ENCODE data around the gene GRK6.
A peak's percentile ranks its signal among the peaks of the same experiment; 100 is the strongest.

Gene GRK6

DNA sequence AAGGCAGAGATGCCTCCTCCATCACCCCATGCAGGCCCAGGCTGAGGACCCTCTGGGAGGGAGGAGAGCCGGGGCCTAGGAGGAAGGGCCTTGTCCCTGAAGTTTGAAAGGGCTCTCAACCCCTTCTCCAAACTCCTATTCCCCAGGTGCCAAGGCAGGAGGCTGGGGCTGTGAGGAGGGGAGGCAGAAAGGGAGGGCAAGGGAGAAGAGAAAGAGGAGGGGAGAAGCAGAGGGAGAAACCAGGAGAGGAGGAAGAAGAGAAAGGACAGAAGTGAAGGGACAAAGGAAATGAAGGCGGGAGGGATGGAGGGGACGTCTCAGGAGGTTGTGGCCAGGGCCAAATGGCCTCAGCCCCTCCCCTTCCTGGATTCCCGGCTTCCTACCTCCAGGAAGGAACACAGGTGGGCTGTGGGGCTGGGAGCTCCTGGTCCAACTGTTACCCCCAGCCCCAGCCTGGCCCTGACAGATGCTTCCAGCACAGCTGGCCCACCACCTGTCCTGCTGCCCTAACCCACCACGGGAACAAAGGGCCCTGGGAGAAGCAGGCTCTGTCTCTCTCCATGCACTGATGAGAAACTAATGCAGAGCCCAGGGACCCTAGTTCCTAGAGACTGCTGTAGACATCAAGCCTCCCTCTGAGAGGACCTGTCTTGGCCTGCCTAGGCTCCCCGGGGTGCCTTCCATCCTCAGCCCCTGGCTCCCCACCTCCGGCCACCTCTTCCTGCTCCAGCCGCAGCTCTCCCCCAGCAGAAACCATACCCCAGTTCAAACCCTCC lies 43.5 kb downstream of the GRK6 start:
- TF ChIP-seq, protein P1, sequence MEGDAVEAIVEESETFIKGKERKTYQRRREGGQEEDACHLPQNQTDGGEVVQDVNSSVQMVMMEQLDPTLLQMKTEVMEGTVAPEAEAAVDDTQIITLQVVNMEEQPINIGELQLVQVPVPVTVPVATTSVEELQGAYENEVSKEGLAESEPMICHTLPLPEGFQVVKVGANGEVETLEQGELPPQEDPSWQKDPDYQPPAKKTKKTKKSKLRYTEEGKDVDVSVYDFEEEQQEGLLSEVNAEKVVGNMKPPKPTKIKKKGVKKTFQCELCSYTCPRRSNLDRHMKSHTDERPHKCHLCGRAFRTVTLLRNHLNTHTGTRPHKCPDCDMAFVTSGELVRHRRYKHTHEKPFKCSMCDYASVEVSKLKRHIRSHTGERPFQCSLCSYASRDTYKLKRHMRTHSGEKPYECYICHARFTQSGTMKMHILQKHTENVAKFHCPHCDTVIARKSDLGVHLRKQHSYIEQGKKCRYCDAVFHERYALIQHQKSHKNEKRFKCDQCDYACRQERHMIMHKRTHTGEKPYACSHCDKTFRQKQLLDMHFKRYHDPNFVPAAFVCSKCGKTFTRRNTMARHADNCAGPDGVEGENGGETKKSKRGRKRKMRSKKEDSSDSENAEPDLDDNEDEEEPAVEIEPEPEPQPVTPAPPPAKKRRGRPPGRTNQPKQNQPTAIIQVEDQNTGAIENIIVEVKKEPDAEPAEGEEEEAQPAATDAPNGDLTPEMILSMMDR (conservative IDR thresholded peaks at IDR 0.05) = no peak
- H3K27ac ChIP-seq = peak overlapping the region; percentile 94; the same call in 1 of the 2 replicates

DNA sequence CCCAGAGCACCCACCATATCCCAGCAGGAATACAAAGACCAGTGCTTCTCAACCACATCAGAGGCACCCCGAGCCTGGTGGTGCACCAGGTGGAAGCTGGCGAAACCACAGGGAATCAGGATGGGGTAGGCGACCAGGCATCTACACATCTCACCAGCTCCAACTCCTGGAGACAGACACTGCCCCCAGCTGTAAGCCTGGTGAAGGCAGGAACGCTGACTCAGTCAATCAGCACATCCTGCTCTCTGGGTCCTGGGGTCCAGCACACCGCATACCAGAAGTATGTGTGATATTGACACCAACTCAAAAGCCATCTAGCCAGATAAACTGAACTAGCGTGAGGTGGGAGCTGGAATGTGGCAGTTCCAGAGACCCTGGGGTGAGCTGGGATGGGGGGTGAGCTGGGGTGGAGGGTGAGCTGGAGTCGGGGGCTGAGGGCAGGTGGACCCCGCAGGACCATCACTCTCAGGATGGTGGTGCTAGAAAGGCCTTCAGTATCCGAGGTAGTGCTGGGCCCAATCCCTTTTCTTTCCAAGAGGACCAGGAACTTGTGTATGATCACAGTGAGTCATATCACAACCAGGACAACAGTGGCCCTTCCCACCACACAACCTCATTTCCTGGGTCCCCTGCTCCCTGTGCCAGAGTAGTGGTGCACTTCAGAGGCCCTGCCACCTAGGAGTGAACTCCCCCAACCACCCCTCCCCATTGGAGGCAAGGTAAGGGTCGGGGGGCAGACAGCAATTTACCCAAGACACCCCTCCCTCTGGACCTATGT lies 44.5 kb downstream of the GRK6 start:
- TF ChIP-seq, protein P1 (conservative IDR thresholded peaks at IDR 0.05) = no peak
- H3K27ac ChIP-seq = peak overlapping the region; percentile 94; the same call in 1 of the 2 replicates

DNA sequence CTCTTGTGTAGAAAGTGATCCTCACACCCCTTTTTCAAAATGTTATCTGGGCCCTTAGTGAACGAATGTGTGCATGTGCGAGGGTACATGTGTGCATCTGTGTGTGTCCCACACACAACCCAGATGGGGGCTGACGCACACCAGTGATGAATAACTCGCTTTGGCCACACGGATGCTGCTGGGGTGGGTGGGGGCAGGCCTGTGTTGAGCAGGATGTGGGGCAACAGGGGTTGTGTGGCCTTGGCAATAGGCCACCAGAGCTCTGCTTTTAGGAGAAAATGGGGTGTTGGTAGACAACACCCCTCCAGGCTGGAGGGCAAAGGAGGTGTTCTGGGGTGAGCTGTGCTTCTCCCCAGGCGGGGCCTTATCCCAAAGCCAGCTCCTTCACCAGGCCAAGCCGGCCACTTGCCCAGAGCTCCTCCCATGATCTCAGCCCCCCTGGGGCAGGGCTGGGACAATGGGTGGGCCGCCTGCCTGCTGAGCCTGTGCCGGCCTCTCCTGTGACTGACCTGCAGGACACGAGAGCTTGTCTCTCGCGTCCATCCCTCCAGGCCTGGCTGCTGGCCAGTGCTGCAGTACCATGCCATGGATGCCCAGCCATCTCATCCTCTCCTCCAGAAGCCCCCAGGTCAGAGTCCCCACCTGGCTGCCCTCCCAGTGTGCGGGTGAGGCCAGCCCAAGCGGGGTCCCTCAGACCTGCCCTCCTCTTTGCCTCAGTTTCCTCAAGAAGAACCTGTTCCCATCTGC lies 45.3 kb downstream of the GRK6 start:
- TF ChIP-seq, protein P1 (conservative IDR thresholded peaks at IDR 0.05) = no peak
- H3K27ac ChIP-seq = peak overlapping the region; percentile 94; the same call in 1 of the 2 replicates

DNA sequence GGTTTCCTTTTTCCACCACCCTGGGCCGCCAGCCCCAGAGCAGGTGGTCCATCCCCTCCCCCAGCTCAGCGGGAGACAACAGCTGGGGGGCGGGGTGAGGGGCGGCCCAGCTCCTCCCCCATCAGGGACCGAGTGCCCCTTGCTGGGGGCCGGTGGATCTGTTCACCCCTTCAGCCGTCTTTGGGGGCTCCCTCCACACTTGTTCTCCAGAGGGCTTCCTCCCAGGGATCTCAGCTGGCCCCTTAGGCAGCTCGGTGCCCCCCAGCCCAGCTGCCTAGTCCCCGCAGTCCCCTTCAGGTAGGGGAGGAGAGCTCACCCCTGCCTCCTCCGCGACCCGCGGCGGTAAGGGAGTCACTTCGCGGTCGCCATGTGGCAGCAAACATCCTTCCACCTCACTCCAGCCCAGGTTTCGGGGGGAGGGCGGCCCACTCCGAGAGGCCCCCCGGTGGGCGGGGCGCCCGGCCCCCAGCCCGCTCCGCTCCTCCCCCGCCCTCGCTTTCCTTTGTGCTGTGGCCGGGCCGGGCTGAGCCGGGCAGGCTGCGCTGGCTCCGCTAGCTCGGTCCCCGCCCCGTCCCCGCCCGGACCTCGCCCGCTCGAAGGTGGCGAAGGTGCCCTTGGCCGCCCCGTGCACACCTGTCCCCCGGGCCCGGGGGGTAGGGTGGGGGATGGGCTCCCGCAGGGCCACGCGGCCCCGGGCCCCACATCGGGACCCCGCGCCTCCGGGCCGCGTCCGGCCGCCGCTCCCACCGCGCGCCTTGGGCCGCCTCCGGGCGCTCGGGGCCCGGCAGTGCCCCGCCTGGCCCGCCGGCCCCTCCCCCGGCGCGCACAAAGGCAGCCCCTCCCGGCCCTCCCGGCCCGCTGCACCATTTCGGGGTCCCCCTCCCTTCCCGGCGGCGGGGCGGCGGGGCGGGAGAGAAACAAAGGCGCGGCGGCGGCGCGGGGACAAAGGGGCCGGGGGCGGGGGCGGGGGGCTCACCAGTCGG lies 46.3 kb downstream of the GRK6 start:
- H3K27ac ChIP-seq = peak overlapping the region; percentile 94
- TF ChIP-seq, protein P1 (conservative IDR thresholded peaks at IDR 0.05) = no peak

DNA sequence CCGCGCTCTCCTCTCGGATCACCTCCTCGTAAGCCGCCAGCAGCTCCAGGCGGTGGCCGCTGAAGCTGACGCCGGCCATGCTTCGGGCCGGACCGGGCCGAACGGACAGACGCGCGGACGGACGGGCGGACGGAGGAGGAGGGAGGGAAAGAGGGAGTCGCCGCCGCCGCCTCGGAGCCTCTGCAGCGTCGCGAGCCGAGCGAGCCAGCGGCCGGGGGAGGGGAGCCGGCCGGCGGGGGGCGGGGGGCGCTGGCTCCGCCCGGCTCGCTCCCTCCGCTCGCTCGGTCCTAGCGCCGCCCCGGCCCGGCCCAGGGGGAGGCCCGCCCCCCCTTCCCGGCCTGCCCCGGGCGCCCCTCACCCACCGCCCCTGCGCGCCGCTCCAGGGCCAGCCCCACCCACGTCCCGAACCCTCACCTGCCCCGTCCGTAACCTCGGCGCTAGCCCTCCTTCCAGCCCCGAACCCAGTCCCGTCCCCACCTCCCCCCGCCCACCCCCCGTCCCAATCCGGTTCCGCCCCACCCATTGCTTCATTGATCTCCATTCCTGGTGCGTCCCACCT lies 47.0 kb downstream of the GRK6 start, which contains the start of gene DBN1:
Gene DBN1 (minus strand): TSS at position 192 of the 559 bp plus-strand sequence. CDS start 113 bp downstream, at position 79.
- TF ChIP-seq, protein P1 (conservative IDR thresholded peaks at IDR 0.05) = no peak

DNA sequence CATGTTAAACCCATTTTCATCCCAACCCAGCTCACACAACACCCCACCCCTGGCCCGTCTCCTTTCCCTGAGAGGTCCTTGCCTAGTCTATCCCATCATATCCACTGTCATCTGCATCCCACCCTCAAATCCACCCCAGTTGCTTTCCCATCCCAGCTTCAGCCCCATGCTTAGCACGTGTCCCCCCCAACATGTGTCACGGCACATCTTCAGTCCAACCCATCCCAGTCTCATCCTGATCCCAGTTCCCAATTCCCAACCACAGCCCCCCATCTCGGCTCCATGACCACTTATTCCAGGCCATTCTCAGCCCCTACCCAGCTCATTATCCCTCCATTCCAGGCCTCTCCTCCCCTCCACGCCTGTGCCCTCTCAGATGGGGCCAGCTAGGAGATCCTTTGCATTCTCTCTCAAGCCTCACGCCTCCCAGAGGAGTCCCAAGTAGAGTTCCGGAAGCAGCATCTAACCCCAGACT lies 47.6 kb downstream of the GRK6 start:
- TF ChIP-seq, protein P1 (conservative IDR thresholded peaks at IDR 0.05) = no peak
- peak overlapping the region; percentile 94; the same call in 1 of the 2 replicates for H3K27ac ChIP-seq

More for the DNA sequence above, 47.0 kb downstream of the GRK6 start, which contains the start of gene DBN1:
- peak within 1 kb of the TSS; percentile 94 for H3K27ac ChIP-seq
